ENCODE data around the gene DHRS12.

Gene DHRS12

DNA sequence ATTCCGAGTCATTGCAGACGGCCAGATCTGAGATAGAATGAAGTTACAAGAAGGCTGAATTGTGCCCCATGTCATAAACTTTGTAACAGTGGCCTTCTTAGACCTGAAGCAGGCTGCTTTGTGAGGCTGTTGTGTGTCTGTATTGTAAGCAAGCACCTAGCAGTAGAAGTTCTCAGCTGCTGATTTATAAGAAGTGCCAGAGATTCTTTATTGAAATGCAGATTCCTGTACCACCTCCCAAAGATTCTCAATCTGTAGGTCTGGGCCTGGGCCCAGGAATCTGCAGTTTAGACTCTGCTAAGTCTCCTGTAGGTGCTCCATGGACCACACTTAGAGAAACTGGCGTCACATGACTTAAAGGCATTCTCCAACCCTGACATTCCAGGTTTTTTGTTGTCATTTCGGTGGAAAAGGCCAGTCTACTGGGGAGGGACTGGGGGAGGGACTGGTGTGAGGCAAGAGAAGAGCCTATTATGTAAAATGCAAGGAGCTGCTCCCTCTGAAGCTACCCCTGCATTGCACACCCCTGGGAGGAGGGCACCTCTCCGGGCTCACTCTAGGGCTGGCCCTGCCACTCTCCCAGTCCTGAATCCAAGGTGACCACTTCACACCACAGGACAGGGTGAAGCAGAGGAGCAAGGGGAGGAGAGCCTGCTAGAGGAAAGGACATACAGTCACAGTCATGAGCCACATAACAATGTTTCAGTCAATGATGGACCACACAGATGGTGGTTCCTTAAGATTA is 41.8 kb upstream of the DHRS12 start:
- no peak overlapping the region for H3K27ac ChIP-seq (ENCODE audit: poor library complexity, severe bottlenecking)

DNA sequence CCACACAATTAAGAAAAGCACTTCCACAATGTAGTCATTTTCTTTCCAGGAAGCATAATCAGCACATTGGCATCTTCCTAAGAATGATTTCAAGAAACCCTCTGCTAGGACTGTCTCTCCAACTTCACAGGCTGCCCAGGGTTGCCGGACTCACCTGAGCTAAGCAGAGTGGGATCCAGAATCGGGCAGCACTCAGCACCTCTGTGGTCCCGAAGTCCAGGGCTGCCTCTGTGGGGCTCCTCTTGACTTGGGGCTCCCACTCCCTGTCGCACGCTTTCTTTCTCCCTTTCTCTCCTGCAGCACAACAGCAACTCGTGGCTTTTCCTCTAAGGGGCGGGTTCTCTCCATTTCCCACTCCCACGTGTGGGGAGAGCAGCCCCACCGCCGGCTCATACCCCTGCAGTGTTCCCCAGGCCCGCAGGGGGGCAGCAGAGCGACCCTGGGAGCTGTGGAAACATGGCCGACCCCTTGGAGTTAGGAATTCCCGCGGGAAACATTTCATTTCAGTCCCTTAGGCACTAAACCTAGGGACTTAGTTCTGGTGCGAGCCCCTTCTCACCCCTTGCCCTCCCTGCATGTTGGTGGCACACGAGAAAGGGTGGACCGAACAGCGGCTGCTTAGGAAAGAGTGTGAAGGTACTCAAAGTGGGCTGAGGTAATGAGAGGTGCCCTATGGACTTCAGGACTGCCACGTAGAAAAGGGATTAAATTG is 41.1 kb upstream of the DHRS12 start, which contains the start of gene TMEM272:
Gene TMEM272, minus strand, starts transcription at position 316 of the 712 bp plus-strand sequence. CDS start 6,647 bp downstream, outside the sequence.
- DNase-seq (ENCODE audit: low spot score) (no peak), ATAC-seq (ENCODE audit: low read depth) (peak; percentile 40; the same call in 2 of the 3 replicates)
- Histone ChIP-seq H3K27me3 (ENCODE audit: insufficient read depth, poor library complexity, severe bottlenecking) (peaks cover 5% of the 10 kb centered on the region), H3K4me1 (ENCODE audit: insufficient read depth, poor library complexity, severe bottlenecking) (peaks cover 7% of the 10 kb centered on the region), H3K4me3 (ENCODE audit: severe bottlenecking) (no peak within 1 kb of the TSS), H3K9me3 (ENCODE audit: severe bottlenecking) (no peaks in the 10 kb centered on the region), H3K36me3 (ENCODE audit: low read depth) (no peaks in the 10 kb centered on the region), H3K27ac (ENCODE audit: poor library complexity, severe bottlenecking) (no peak within 1 kb of the TSS)
- TF ChIP-seq, protein P1, sequence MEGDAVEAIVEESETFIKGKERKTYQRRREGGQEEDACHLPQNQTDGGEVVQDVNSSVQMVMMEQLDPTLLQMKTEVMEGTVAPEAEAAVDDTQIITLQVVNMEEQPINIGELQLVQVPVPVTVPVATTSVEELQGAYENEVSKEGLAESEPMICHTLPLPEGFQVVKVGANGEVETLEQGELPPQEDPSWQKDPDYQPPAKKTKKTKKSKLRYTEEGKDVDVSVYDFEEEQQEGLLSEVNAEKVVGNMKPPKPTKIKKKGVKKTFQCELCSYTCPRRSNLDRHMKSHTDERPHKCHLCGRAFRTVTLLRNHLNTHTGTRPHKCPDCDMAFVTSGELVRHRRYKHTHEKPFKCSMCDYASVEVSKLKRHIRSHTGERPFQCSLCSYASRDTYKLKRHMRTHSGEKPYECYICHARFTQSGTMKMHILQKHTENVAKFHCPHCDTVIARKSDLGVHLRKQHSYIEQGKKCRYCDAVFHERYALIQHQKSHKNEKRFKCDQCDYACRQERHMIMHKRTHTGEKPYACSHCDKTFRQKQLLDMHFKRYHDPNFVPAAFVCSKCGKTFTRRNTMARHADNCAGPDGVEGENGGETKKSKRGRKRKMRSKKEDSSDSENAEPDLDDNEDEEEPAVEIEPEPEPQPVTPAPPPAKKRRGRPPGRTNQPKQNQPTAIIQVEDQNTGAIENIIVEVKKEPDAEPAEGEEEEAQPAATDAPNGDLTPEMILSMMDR (IDR thresholded peaks at IDR 0.05; ENCODE audit: poor library complexity, severe bottlenecking), result peak; percentile 67

More for the DNA sequence above, 41.8 kb upstream of the DHRS12 start:
- Histone ChIP-seq H3K36me3 (ENCODE audit: low read depth) (no peaks in the 10 kb centered on the region), H3K4me3 (ENCODE audit: severe bottlenecking) (no peak overlapping the region), H3K27me3 (ENCODE audit: insufficient read depth, poor library complexity, severe bottlenecking) (peaks cover 5% of the 10 kb centered on the region), H3K9me3 (ENCODE audit: severe bottlenecking) (no peaks in the 10 kb centered on the region), H3K4me1 (ENCODE audit: insufficient read depth, poor library complexity, severe bottlenecking) (peaks cover 7% of the 10 kb centered on the region)
- ATAC-seq (ENCODE audit: low read depth) (no peak), DNase-seq (ENCODE audit: low spot score) (no peak)
- TF ChIP-seq, protein P1 (IDR thresholded peaks at IDR 0.05; ENCODE audit: poor library complexity, severe bottlenecking), result no peak

DNA sequence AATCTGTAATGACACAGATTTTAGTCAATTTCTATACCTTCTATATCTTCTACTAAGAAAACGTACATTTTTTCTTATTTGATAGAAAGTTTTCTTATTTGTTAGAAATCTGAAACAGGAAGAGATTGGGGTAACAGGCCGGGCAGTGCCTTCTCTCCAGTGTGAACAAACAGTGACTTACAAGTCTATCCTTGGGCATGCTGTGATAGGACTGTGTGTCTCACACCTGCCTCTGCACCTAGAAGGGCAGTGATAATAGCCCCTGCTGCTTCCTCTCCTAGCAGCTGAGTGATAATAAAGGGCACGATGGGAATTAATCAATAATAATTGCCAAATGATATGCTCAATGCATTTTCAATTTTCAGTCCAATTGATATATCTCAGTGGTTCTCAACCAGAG is 39.6 kb upstream of the DHRS12 start:
- no peaks in the 10 kb centered on the region for H3K36me3 ChIP-seq (ENCODE audit: low read depth)
- ATAC-seq (ENCODE audit: low read depth) (no peak), DNase-seq (ENCODE audit: low spot score) (no peak)
- H3K9me3 ChIP-seq (ENCODE audit: severe bottlenecking), result no peaks in the 10 kb centered on the region
- H3K4me3 ChIP-seq (ENCODE audit: severe bottlenecking), result no peak overlapping the region
- H3K27ac ChIP-seq (ENCODE audit: poor library complexity, severe bottlenecking), result no peak overlapping the region
- peaks cover 5% of the 10 kb centered on the region for H3K27me3 ChIP-seq (ENCODE audit: insufficient read depth, poor library complexity, severe bottlenecking)
- TF ChIP-seq, protein P1 (IDR thresholded peaks at IDR 0.05; ENCODE audit: poor library complexity, severe bottlenecking), result no peak
- peaks cover 1% of the 10 kb centered on the region for H3K4me1 ChIP-seq (ENCODE audit: insufficient read depth, poor library complexity, severe bottlenecking)

DNA sequence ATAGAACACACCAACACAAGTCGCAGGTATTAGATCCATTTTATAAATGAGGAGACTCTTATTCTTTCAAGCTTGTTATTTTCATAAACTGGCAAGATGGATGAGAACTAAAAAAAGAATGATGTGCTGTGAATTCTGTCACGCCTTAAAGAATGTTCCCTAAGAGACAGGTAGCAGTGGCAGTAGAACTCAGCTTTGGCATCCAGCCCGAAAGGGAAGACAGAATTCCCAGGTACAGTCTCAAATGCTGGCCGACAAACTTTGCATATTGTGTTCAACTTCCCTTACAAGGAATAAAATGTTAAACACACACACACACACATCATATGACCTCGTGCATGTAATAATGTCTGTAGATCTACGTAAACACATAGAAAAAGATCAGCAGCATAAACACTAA is 37.8 kb upstream of the DHRS12 start:
- Histone ChIP-seq H3K9me3 (ENCODE audit: severe bottlenecking) (no peaks in the 10 kb centered on the region), H3K27me3 (ENCODE audit: insufficient read depth, poor library complexity, severe bottlenecking) (peaks cover 5% of the 10 kb centered on the region), H3K27ac (ENCODE audit: poor library complexity, severe bottlenecking) (no peak overlapping the region), H3K4me1 (ENCODE audit: insufficient read depth, poor library complexity, severe bottlenecking) (no peaks in the 10 kb centered on the region), H3K4me3 (ENCODE audit: severe bottlenecking) (no peak overlapping the region), H3K36me3 (ENCODE audit: low read depth) (no peaks in the 10 kb centered on the region)
- TF ChIP-seq, protein P1 (IDR thresholded peaks at IDR 0.05; ENCODE audit: poor library complexity, severe bottlenecking), result no peak
- no peak for ATAC-seq (ENCODE audit: low read depth)
- no peak for DNase-seq (ENCODE audit: low spot score)

All from RWPE2 (cell line).